ENCODE data around the gene MSANTD7.
"Not testable (repeated sequence)": the region's sequence is repeated elsewhere in the genome, so short reads cannot be mapped to it uniquely, and the experiment has no call there.

The MSANTD7 gene, protein sequence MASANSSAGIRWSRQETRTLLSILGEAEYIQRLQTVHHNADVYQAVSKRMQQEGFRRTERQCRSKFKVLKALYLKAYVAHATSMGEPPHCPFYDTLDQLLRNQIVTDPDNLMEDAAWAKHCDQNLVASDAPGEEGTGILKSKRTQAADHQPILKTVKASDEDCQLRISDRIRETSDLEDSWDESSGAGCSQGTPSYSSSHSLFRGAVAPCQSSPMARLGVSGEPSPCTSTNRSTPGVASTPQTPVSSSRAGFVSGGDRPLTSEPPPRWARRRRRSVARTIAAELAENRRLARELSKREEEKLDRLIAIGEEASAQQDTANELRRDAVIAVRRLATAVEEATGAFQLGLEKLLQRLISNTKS

DNA sequence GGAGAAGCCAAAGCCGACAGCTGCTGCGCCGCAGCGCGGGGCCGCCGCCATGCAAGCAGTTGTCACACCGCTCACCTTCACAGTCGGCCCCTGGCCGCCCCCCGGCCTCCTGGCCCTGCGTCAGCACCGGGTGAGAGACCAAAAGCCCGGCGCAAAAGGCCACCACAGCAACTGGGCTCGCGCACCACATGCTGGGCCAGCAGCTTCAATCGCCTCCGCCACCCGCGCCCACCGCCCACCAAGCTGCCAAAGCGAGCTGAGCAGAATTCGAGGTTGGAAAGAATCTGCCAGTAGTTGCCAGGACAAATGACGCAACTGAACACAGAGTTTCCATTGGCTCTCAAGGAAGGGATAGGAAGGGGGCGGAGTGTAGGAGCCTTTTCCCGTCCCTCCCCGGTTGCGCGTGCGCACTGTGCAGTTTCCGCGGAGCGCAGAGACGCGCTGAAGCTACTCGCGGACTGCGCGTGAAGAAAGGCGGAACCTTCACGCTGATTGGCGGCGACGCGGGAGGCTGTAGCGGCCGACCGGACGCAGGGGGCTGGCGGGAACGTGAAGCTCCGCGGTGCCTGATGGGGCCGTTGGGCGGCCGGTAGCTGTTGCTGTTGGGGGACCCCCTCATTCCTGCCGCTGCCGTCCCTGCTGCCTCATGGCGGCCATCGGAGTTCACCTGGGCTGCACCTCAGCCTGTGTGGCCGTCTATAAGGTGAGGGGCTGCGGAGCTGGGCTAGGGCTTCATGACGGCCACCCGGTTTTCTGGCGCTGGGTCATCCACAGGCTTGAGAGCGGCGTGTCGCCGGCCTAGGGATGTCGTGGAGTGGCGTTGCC, at the start of gene MSANTD7, which contains the start of the genes CDNF and HSPA14:
Gene MSANTD7 (plus strand): TSS at position 550 of the 825 bp plus-strand sequence. CDS start 3,979 bp downstream, outside the sequence.
Gene CDNF (minus strand): TSS at position 281 of the 825 bp plus-strand sequence. CDS start 91 bp downstream, at position 190.
Gene HSPA14 (plus strand): TSS at position 550 of the 825 bp plus-strand sequence. CDS start 97 bp downstream, at position 647.
- peak within 1 kb of the TSS; percentile 96 for H3K4me3 Mint-ChIP-seq
- peak; percentile 93 for ATAC-seq (replicated peaks; ENCODE audit: extremely low read depth, poor library complexity, severe bottlenecking)
- H3K4me1 Mint-ChIP-seq: peaks cover 25% of the 10 kb centered on the region
- peak within 1 kb of the TSS; percentile 93 for H3K27ac Mint-ChIP-seq (ENCODE audit: low read depth)
- peaks cover 26% of the 10 kb centered on the region for H3K36me3 Mint-ChIP-seq (ENCODE audit: insufficient read depth)
- H3K27me3 Mint-ChIP-seq: no peaks in the 10 kb centered on the region
- no peaks in the 10 kb centered on the region for H3K9me3 Mint-ChIP-seq
- DNase-seq (ENCODE audit: low spot score in 2 of 2): peak; percentile 99

DNA sequence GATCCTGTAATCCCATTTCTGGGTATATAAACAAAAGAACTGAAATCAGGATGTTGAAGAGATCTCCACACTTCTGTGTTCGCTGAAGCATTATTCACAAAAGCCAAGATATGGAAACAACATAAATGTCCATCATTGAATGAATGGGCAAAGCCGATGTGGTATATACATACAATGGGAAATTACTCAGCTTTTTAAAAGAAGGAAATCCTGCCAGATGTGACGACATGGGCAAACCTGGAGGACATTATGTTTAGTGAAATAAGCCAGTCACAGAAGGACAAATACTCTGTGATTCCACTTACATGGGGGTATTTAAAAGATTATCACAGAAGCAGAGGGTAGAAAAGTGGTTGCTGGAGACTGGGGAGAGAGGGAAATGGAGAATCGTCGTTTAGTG, 39.5 kb upstream of the MSANTD7 start:
- no peak for ATAC-seq (replicated peaks; ENCODE audit: extremely low read depth, poor library complexity, severe bottlenecking)
- H3K4me1 Mint-ChIP-seq: no peaks in the 10 kb centered on the region
- no peak overlapping the region for H3K27ac Mint-ChIP-seq (ENCODE audit: low read depth)
- no peaks in the 10 kb centered on the region for H3K36me3 Mint-ChIP-seq (ENCODE audit: insufficient read depth)
- DNase-seq (ENCODE audit: low spot score in 2 of 2): no peak
- H3K9me3 Mint-ChIP-seq: no peaks in the 10 kb centered on the region
- H3K4me3 Mint-ChIP-seq: no peak overlapping the region
- H3K27me3 Mint-ChIP-seq: no peaks in the 10 kb centered on the region

DNA sequence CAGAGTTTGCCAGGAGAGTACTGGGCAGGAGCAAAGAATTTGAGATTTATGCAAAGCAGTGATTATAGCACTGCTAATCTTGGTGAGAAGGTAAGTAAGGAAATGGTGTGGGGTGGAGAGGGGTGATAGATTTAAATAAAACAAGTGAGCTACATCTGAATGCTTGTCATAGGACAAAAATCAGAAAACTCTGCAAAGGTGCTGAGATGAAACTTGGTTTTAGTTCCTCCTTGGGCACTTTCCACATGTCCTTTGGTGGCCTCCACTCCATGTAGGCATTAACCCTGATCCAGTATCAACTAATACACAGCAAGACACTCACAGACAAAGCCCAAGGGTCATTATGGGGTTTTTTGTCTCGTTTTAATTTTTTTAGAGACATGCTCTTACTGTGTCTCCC, 37.7 kb upstream of the MSANTD7 start:
- ATAC-seq (replicated peaks; ENCODE audit: extremely low read depth, poor library complexity, severe bottlenecking) (no peak), DNase-seq (ENCODE audit: low spot score in 2 of 2) (no peak)
- no peak overlapping the region for H3K27ac Mint-ChIP-seq (ENCODE audit: low read depth)
- no peaks in the 10 kb centered on the region for H3K27me3 Mint-ChIP-seq
- H3K9me3 Mint-ChIP-seq: no peaks in the 10 kb centered on the region
- H3K36me3 Mint-ChIP-seq (ENCODE audit: insufficient read depth): peaks cover 2% of the 10 kb centered on the region
- no peaks in the 10 kb centered on the region for H3K4me1 Mint-ChIP-seq
- no peak overlapping the region for H3K4me3 Mint-ChIP-seq

DNA sequence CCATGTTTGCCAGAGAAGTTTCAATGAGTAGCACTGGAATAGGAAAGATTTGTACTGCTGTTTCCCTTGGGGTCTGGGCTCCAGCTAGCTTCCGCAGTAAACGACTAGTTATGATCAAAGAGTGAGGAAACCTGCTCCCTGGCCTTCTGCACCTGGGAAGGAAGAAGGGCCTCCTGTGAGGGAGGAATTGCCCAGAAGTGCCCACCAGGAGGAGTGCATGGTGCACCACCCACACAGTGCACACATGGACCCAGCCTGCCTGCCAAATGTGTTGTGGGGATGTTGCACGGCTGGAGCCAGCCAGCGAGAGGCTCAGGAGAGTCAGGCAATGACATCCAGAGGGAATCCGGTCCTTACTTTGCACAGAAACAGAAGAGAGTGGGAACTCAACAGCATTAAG, 36.4 kb upstream of the MSANTD7 start:
- no peaks in the 10 kb centered on the region for H3K27me3 Mint-ChIP-seq
- H3K27ac Mint-ChIP-seq (ENCODE audit: low read depth): no peak overlapping the region
- H3K36me3 Mint-ChIP-seq (ENCODE audit: insufficient read depth): peaks cover 2% of the 10 kb centered on the region
- ATAC-seq (replicated peaks; ENCODE audit: extremely low read depth, poor library complexity, severe bottlenecking) (no peak), DNase-seq (ENCODE audit: low spot score in 2 of 2) (no peak)
- H3K4me3 Mint-ChIP-seq: no peak overlapping the region
- no peaks in the 10 kb centered on the region for H3K9me3 Mint-ChIP-seq
- H3K4me1 Mint-ChIP-seq: no peaks in the 10 kb centered on the region

DNA sequence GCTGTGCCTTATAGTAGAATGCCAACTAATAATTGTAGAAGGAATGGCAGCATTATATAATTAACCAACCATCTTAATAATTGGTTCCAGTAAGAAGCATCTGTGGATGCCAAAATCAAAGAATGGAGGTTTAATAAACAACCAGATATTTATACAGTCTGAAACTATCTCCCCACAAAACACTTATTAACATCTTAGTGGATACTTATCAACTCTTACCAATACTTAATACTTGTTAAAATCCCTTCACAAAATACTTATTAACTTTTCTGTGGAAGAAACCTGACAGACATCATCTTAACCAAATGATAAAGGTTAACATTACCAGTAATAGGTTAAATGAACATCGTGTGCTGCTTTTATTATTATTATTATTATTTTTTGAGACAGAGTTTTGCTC, 34.3 kb upstream of the MSANTD7 start:
- Mint-ChIP-seq H3K4me1 (no peaks in the 10 kb centered on the region), H3K27ac (ENCODE audit: low read depth) (no peak overlapping the region), H3K36me3 (ENCODE audit: insufficient read depth) (peaks cover 2% of the 10 kb centered on the region), H3K27me3 (no peaks in the 10 kb centered on the region), H3K4me3 (no peak overlapping the region), H3K9me3 (no peaks in the 10 kb centered on the region)
- ATAC-seq (replicated peaks; ENCODE audit: extremely low read depth, poor library complexity, severe bottlenecking) (no peak), DNase-seq (ENCODE audit: low spot score in 2 of 2) (no peak)

DNA sequence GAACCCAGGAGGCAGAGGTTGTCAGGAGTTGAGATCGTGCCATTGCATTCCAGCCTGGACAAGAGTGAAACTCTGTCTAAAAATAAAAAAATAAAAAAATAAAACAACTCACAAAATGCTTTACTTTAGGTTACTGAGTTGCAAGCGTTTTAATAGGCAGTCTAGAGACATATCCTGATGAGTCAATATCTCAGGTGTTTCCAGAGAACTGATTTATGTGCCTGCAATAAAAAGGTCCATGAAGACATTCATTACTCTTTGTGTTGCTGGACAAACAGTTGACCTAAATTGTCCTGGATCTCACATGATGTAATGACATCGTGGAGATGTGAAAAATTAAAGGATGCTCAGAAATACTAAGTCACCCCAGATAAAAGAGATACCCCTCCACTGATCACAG, 31.8 kb upstream of the MSANTD7 start:
- ATAC-seq (replicated peaks; ENCODE audit: extremely low read depth, poor library complexity, severe bottlenecking) (no peak), DNase-seq (ENCODE audit: low spot score in 2 of 2) (no peak)
- Mint-ChIP-seq H3K9me3 (no peaks in the 10 kb centered on the region), H3K27me3 (no peaks in the 10 kb centered on the region), H3K4me3 (no peak overlapping the region), H3K36me3 (ENCODE audit: insufficient read depth) (peaks cover 2% of the 10 kb centered on the region), H3K4me1 (no peaks in the 10 kb centered on the region), H3K27ac (ENCODE audit: low read depth) (no peak overlapping the region)

DNA sequence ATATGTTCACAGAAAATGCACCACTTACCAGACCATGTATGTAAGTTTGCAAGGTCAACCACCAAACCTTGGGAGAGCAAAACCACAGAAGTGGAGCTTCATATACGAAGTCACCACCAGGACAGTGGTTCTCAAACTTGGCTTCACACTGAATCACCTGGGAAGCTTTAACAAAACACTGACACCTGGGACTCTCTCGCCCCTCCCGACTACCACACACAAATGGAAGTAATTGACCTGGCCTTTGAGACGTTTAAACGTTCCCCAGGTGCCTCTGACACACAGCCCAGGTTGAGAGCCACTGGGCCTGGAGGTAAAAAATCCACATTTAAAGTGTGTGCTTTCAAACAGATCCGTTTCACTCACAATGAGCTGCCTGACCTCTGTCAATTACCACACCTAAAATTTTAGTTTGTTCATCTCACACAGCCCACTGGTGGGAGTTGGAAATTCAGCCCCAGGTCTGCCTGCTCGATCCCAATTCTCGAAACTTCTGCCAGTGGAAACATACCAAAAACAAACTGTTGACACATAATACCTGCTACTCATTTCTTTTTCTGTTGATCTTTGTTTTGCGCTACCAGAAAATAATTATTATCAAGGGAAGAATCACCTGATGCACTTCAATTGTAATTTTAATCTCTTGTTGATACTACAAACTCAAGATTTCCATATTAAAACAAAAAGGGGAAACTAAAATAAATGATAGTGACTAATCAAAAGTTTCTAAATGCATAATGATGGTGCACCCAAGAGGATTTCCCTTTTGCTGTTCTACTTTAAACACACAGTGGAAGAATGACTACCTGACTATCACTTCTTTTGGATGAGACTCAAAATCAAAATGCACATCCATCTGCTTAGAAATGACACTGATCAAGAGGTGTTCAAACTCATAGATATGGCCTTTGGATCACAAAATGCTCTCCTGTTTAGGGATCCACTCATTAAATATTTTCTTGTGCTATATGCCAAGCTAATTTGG, 26.8 kb upstream of the MSANTD7 start:
- H3K27me3 Mint-ChIP-seq: no peaks in the 10 kb centered on the region
- H3K4me1 Mint-ChIP-seq: no peaks in the 10 kb centered on the region
- DNase-seq (ENCODE audit: low spot score in 2 of 2): no peak
- H3K27ac Mint-ChIP-seq (ENCODE audit: low read depth): no peak overlapping the region
- H3K9me3 Mint-ChIP-seq: no peaks in the 10 kb centered on the region
- no peaks in the 10 kb centered on the region for H3K36me3 Mint-ChIP-seq (ENCODE audit: insufficient read depth)
- ATAC-seq (replicated peaks; ENCODE audit: extremely low read depth, poor library complexity, severe bottlenecking): no peak
- no peak overlapping the region for H3K4me3 Mint-ChIP-seq

DNA sequence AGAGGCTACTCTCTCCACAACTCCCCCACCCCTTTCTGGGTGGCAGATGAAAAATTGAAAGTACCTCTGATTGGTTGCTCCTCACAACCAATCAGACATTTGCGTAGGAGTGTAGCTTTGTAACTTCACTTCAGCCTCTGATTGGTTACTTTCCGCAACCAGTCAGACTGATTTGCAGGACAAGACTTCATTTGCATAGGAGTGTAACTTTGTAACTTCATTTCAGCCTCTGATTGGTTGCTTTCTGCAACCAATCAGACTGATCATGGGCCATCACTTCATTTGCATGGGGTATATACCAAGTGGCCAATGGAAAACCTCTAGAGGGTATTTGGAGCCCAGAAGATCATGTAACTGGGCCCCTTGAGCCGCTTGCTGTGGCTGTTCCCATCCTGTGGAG, 25.8 kb upstream of the MSANTD7 start:
- no peaks in the 10 kb centered on the region for H3K36me3 Mint-ChIP-seq (ENCODE audit: insufficient read depth)
- H3K4me3 Mint-ChIP-seq: peak overlapping the region; percentile 34
- no peaks in the 10 kb centered on the region for H3K9me3 Mint-ChIP-seq
- H3K27ac Mint-ChIP-seq (ENCODE audit: low read depth): peak overlapping the region; percentile 79
- H3K27me3 Mint-ChIP-seq: no peaks in the 10 kb centered on the region
- DNase-seq (ENCODE audit: low spot score in 2 of 2) (no peak), ATAC-seq (replicated peaks; ENCODE audit: extremely low read depth, poor library complexity, severe bottlenecking) (no peak)
- H3K4me1 Mint-ChIP-seq: no peaks in the 10 kb centered on the region

DNA sequence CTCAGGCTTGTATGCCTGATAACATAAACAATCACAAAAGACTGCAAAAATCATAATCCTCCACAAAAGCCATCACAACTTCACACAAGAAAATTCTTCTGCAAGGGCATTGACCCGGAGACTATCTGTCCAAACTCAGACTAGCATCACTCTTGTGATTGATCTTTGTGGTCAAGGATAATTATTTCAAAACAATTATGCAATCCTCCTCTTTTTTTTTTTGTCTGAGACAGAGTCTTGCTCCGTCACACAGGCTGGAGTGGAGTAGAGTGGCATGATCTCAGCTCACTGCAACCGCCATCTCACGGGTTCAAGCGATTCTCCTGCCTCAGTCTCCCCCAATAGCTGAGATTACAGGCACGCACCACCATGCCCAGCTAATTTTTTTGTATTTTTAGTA, 22.4 kb upstream of the MSANTD7 start:
- no peak for ATAC-seq (replicated peaks; ENCODE audit: extremely low read depth, poor library complexity, severe bottlenecking)

DNA sequence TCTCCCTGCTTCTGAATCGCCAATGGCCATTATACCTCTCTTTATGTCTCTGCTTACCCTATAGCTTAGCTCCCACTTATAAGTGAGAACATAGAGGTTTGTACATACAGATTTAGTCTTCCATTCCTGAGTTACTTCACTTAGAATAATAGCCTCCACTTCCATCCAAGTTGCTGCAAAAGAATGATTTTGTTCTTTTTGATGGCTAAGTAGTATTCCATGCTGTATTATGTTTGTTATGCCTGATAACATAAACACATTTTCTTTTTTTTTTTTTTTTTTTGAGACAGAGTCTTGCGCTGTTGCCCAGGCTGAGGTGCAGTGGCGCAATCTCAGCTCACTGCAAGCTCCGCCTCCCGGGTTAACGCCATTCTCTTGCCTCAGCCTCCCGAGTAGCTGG, 21.4 kb upstream of the MSANTD7 start:
- not testable (repeated sequence) for H3K27ac Mint-ChIP-seq (ENCODE audit: low read depth); ATAC-seq (replicated peaks; ENCODE audit: extremely low read depth, poor library complexity, severe bottlenecking)

More for the DNA sequence above, 22.4 kb upstream of the MSANTD7 start:
- Mint-ChIP-seq H3K27me3 (no peaks in the 10 kb centered on the region), H3K9me3 (no peaks in the 10 kb centered on the region), H3K4me1 (no peaks in the 10 kb centered on the region), H3K36me3 (ENCODE audit: insufficient read depth) (no peaks in the 10 kb centered on the region), H3K27ac (ENCODE audit: low read depth) (no peak overlapping the region), H3K4me3 (no peak overlapping the region)
- no peak for DNase-seq (ENCODE audit: low spot score in 2 of 2)

DNA sequence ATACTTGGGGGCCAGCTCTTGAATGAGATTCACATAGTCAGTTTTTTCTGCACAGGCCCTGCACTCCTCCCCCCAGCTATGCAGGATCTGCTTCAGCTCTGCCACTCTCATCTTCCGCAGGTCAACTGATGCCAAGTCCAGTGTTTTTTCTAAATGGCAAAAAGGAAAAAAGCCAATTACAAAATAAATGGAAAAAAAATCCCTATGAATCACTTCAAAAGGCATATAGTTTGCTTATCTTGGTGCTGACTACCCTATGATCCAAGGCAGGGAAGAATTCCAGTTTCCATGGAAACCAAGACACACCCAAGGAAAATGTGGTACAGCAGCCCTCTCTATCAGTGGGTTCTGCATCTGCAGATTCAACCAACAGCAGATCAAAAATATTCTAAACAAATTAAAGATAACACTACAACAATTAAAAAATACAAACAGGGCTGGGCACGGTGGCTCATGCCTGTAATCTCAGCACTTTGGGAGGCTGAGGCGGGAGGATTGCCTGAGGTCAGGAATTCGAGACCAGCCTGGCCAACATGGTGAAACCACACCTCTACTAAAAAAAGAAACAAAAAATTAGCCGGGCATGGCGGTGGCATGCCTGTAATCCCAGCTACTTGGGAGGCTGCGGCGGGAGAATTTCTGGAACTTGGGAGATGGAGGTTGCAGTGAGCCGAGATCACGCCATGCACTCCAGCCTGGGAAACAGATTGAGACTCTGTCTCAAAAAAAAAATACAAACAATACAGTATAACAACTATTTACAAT, 17.9 kb upstream of the MSANTD7 start:
- Mint-ChIP-seq H3K4me3 (no peak overlapping the region), H3K36me3 (ENCODE audit: insufficient read depth) (no peaks in the 10 kb centered on the region), H3K4me1 (peaks cover 6% of the 10 kb centered on the region), H3K9me3 (no peaks in the 10 kb centered on the region), H3K27ac (ENCODE audit: low read depth) (no peak overlapping the region), H3K27me3 (no peaks in the 10 kb centered on the region)
- DNase-seq (ENCODE audit: low spot score in 2 of 2) (no peak), ATAC-seq (replicated peaks; ENCODE audit: extremely low read depth, poor library complexity, severe bottlenecking) (no peak)

More for the DNA sequence above, 21.4 kb upstream of the MSANTD7 start:
- H3K36me3 Mint-ChIP-seq (ENCODE audit: insufficient read depth); H3K27me3 Mint-ChIP-seq; H3K4me1 Mint-ChIP-seq; DNase-seq (ENCODE audit: low spot score in 2 of 2); H3K9me3 Mint-ChIP-seq; H3K4me3 Mint-ChIP-seq: not testable (repeated sequence)
